ENCODE results near the gene CTNNA2. TPM values are rescaled to one million over a fixed set of nuclear protein-coding genes. Genes with fewer than 3 reads are reported as not detected.

Gene CTNNA2
- total and polyA plus RNA-seq, 8 donors, result 0.28 to 5.7 (median 0.44) TPM; not detected in 4

- Histone ChIP-seq H3K36me3 (no peaks in the 10 kb centered on the region), H3K27me3 (no peaks in the 10 kb centered on the region), H3K4me1 (no peaks in the 10 kb centered on the region), H3K9me3 (no peaks in the 10 kb centered on the region), H3K27ac (no peak overlapping the region), H3K4me3 (no peak overlapping the region)
- intact Hi-C loops (cut with DNase I; ENCODE audit: low total_unique reads), result no loop called here
- no peak for DNase-seq
- no peak for TF ChIP-seq EP300 (IDR thresholded peaks at IDR 0.05)
- TF ChIP-seq POLR2AphosphoS5 (IDR thresholded peaks at IDR 0.05), result no peak
- TF ChIP-seq POLR2A (IDR thresholded peaks at IDR 0.05), result no peak
- TF ChIP-seq, protein P1, sequence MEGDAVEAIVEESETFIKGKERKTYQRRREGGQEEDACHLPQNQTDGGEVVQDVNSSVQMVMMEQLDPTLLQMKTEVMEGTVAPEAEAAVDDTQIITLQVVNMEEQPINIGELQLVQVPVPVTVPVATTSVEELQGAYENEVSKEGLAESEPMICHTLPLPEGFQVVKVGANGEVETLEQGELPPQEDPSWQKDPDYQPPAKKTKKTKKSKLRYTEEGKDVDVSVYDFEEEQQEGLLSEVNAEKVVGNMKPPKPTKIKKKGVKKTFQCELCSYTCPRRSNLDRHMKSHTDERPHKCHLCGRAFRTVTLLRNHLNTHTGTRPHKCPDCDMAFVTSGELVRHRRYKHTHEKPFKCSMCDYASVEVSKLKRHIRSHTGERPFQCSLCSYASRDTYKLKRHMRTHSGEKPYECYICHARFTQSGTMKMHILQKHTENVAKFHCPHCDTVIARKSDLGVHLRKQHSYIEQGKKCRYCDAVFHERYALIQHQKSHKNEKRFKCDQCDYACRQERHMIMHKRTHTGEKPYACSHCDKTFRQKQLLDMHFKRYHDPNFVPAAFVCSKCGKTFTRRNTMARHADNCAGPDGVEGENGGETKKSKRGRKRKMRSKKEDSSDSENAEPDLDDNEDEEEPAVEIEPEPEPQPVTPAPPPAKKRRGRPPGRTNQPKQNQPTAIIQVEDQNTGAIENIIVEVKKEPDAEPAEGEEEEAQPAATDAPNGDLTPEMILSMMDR (IDR thresholded peaks at IDR 0.05), result no peak
- WGBS, 5 donors, result 60 to 72% (median 64%) methylated on average over 7 of the region's 7 CpGs
Measured at GRCh38 chr2:80529466-80530165, 1016.8 kb downstream of the CTNNA2 start.

- no peak overlapping the region for H3K27ac ChIP-seq
- no peak for TF ChIP-seq EP300 (IDR thresholded peaks at IDR 0.05)
- TF ChIP-seq, protein P1 (IDR thresholded peaks at IDR 0.05), result no peak
- no peak for TF ChIP-seq POLR2A (IDR thresholded peaks at IDR 0.05)
- TF ChIP-seq POLR2AphosphoS5 (IDR thresholded peaks at IDR 0.05), result no peak
- H3K4me1 ChIP-seq, result no peaks in the 10 kb centered on the region
- H3K36me3 ChIP-seq, result no peaks in the 10 kb centered on the region
- H3K4me3 ChIP-seq, result no peak overlapping the region
- intact Hi-C loops (cut with DNase I; ENCODE audit: low total_unique reads), result no loop called here
- H3K9me3 ChIP-seq, result no peaks in the 10 kb centered on the region
- H3K27me3 ChIP-seq, result no peaks in the 10 kb centered on the region
- 49 to 71% (median 56%) methylated on average over 3 of the region's 3 CpGs for WGBS, 5 donors
- DNase-seq, result no peak
Measured at GRCh38 chr2:80530442-80531064, 1017.7 kb downstream of the CTNNA2 start.

GRCh38 chr2:80531319-80531718, 1018.5 kb downstream of the CTNNA2 start:
- Histone ChIP-seq H3K4me3 (no peak overlapping the region), H3K36me3 (no peaks in the 10 kb centered on the region), H3K4me1 (no peaks in the 10 kb centered on the region), H3K27ac (no peak overlapping the region), H3K27me3 (no peaks in the 10 kb centered on the region), H3K9me3 (no peaks in the 10 kb centered on the region)
- WGBS, 5 donors, result 81 to 97% (median 90%) methylated on average over 1 of the region's 1 CpG
- TF ChIP-seq EP300 (IDR thresholded peaks at IDR 0.05) (no peak), POLR2A (IDR thresholded peaks at IDR 0.05) (no peak), POLR2AphosphoS5 (IDR thresholded peaks at IDR 0.05) (no peak)
- TF ChIP-seq, protein P1 (IDR thresholded peaks at IDR 0.05), result no peak
- intact Hi-C loops (cut with DNase I; ENCODE audit: low total_unique reads), result no loop called here
- no peak for DNase-seq

- no peaks in the 10 kb centered on the region for H3K27me3 ChIP-seq
- H3K4me1 ChIP-seq, result no peaks in the 10 kb centered on the region
- H3K4me3 ChIP-seq, result no peak overlapping the region
- no peaks in the 10 kb centered on the region for H3K36me3 ChIP-seq
- DNase-seq, result no peak
- TF ChIP-seq, protein P1 (IDR thresholded peaks at IDR 0.05), result no peak
- no peak for TF ChIP-seq POLR2A (IDR thresholded peaks at IDR 0.05)
- TF ChIP-seq POLR2AphosphoS5 (IDR thresholded peaks at IDR 0.05), result no peak
- TF ChIP-seq EP300 (IDR thresholded peaks at IDR 0.05), result no peak
- intact Hi-C loops (cut with DNase I; ENCODE audit: low total_unique reads), result no loop called here
- no peak overlapping the region for H3K27ac ChIP-seq
- WGBS, 5 donors, result 53 to 66% (median 61%) methylated on average over 13 of the region's 13 CpGs
- H3K9me3 ChIP-seq, result no peaks in the 10 kb centered on the region
Measured at GRCh38 chr2:80545420-80546210, 1032.8 kb downstream of the CTNNA2 start.
